HepG2 (cell line): ENCODE data around the gene TMEM81. TPM values are rescaled to one million over a fixed set of nuclear protein-coding genes. Genes with fewer than 3 reads are reported as not detected.

Experiments used
- ATAC-seq: fragments of 200-7000 bp; cut with Tn5 transposase; 3 replicates; pipeline ENCODE4 v1.9.1; 2020; ENCODE audit warnings: mild to moderate bottlenecking, moderate library complexity
- BruUV-seq: library from RNA; stranded (reverse); fragments of 400-500 nt; replicated peaks from 2 replicates; lab custom pipeline; 2021; lab: Mats Ljungman, UMichigan
- CTCF ChIA-PET: fragments of 300-600 bp; formaldehyde crosslinking; extraction: SDS; loops from one replicate; lab custom pipeline; 2021; ENCODE audit warnings: low total read pairs, inconsistent platforms, low intra/inter-chr PET ratio; lab: Yijun Ruan, JAX
- POLR2A ChIA-PET: fragments of 350-600 bp; sonication (Branson Sonifier 250); formaldehyde crosslinking; loops from one replicate; lab custom pipeline; 2020; ENCODE audit warnings: antibody characterized with exemption, inconsistent platforms; lab: Yijun Ruan, JAX
- DNase-seq: peaks from one replicate; pipeline ENCODE4 v3.0.0-alpha.2; 2015; ENCODE audit warnings: low spot score
- FAIRE-seq: peaks from 3 replicates; lab custom pipeline; 2011; peaks lifted over from hg19 to GRCh38; lab: Jason Lieb, UNC
- H2AFZ ChIP-seq: one replicate; pipeline ENCODE4 v1.6.1; 2011; ENCODE audit warnings: low read length, inconsistent platforms
- H3K27ac ChIP-seq: fragments of 300-600 bp; 3 replicates; pipeline ENCODE4 v1.8.0; 2011; ENCODE audit warnings: mixed run types, mild to moderate bottlenecking, mixed read lengths, low read length, inconsistent platforms; ENCODE audit not compliant: insufficient read depth; ENCODE audit errors: extremely low read length
- H3K27me3 ChIP-seq, 2 experiments: fragments of 200-600 bp in 1 of 2; 2 replicates in 1 of 2; 3 replicates in 1 of 2; pipeline versions ENCODE4 v1.6.0 to v1.8.0; 2011; ENCODE audit warnings: low read length in 2 of 2, mild to moderate bottlenecking in 2 of 2, moderate library complexity in 2 of 2, inconsistent platforms in 1 of 2; ENCODE audit not compliant: insufficient read depth in 2 of 2, control insufficient read depth in 1 of 2
- H3K36me3 ChIP-seq, 2 experiments: fragments of 200-600 bp in 1 of 2; replicated peaks in 1 of 2; 2 replicates in 1 of 2; 3 replicates in 1 of 2; pipeline versions ENCODE4 v1.5.1 to v1.8.0; 2011; ENCODE audit warnings: low read length in 2 of 2, inconsistent platforms in 1 of 2; ENCODE audit not compliant: insufficient read depth in 2 of 2, control insufficient read depth in 1 of 2
- H3K4me1 ChIP-seq: 2 replicates; pipeline ENCODE4 v1.5.1; 2012; ENCODE audit warnings: low read length, inconsistent platforms; ENCODE audit not compliant: insufficient read depth
- H3K4me2 ChIP-seq: 2 replicates; pipeline ENCODE4 v1.6.0; 2011; ENCODE audit warnings: low read depth, low read length, inconsistent platforms
- H3K4me3 ChIP-seq, 3 experiments: fragments of 200-600 bp in 1 of 3; sonication (generic), shearing (Covaris generic) in 1 of 3; replicated peaks in 1 of 3; 2 replicates each; pipeline ENCODE4 v1.5.1; 2011 to 2016; ENCODE audit warnings: low read length in 3 of 3, inconsistent platforms in 2 of 3, low read depth in 2 of 3, mild to moderate bottlenecking in 2 of 3, control low read depth in 1 of 3, mixed read lengths in 1 of 3; ENCODE audit not compliant: insufficient read depth in 1 of 3
- H3K79me2 ChIP-seq: one replicate; pipeline ENCODE4 v1.6.1; 2011; ENCODE audit warnings: low read length, inconsistent platforms; ENCODE audit not compliant: insufficient read depth
- H3K9ac ChIP-seq: 2 replicates; pipeline ENCODE4 v1.6.0; 2011; ENCODE audit warnings: mild to moderate bottlenecking, low read depth, low read length, inconsistent platforms; ENCODE audit not compliant: insufficient read depth
- H3K9me3 ChIP-seq: 2 replicates; pipeline ENCODE4 v1.5.1; 2012; ENCODE audit warnings: mild to moderate bottlenecking, low read length
- H4K20me1 ChIP-seq: 2 replicates; pipeline ENCODE4 v1.6.0; 2011; ENCODE audit warnings: inconsistent platforms, mild to moderate bottlenecking, low read length, moderate library complexity; ENCODE audit not compliant: insufficient read depth
- ATF1 ChIP-seq: IDR thresholded peaks from 2 replicates; pipeline ENCODE4 v1.6.1; 2016; ENCODE audit warnings: mild to moderate bottlenecking, control low read depth
- BORCS8-MEF2B ChIP-seq: sonication (generic); formaldehyde crosslinking; IDR thresholded peaks from 2 replicates; pipeline ENCODE4 v1.8.0; 2022; ENCODE audit warnings: mild to moderate bottlenecking, missing genetic modification reagents
- DRAP1 ChIP-seq: IDR thresholded peaks from 2 replicates; pipeline ENCODE4 v1.6.1; 2016; ENCODE audit warnings: missing genetic modification reagents, missing compliant biosample characterization
- ETV5 ChIP-seq: IDR thresholded peaks from 2 replicates; pipeline ENCODE4 v1.6.1; 2018; ENCODE audit warnings: missing biosample characterization, missing genetic modification reagents, inconsistent platforms, borderline replicate concordance
- GMEB1 ChIP-seq: sonication (generic); formaldehyde crosslinking; IDR thresholded peaks from 2 replicates; pipeline ENCODE4 v1.5.1; 2020; ENCODE audit warnings: missing genetic modification reagents, mild to moderate bottlenecking, borderline replicate concordance
- KDM2A ChIP-seq: sonication (generic); formaldehyde crosslinking; IDR thresholded peaks from 2 replicates; pipeline ENCODE4 v1.4.0; 2020; ENCODE audit warnings: low read depth, missing genetic modification reagents, borderline replicate concordance
- MEF2D ChIP-seq: sonication (generic); formaldehyde crosslinking; IDR thresholded peaks from 2 replicates; pipeline ENCODE4 v1.5.1; 2020; ENCODE audit warnings: mild to moderate bottlenecking, missing genetic modification reagents
- RAD51 ChIP-seq: fragments of 450-650 bp; IDR thresholded peaks from 2 replicates; pipeline ENCODE4 v1.6.1; 2016; ENCODE audit warnings: borderline replicate concordance
- ZNF260 ChIP-seq: sonication (generic); formaldehyde crosslinking; IDR thresholded peaks from 2 replicates; pipeline ENCODE4 v1.4.0; 2020; ENCODE audit warnings: missing genetic modification reagents, low read depth, mild to moderate bottlenecking, borderline replicate concordance
- ZNF547 ChIP-seq: sonication (generic); formaldehyde crosslinking; IDR thresholded peaks from 2 replicates; pipeline ENCODE4 v1.5.1; 2020; ENCODE audit warnings: mild to moderate bottlenecking, missing genetic modification reagents
- WGBS: methylation state at CpG from one replicate; pipeline ENCODE4 v1.1.6; 2017; ENCODE audit warnings: low lambda C conversion rate; 5-methylcytosine and 5-hydroxymethylcytosine counted together
- in situ Hi-C: cut with HindIII; loops from 2 replicates; pipeline ENCODE4 v1.10.0; 2017; ENCODE audit warnings: low pct_unique_long_range_greater_than_20kb; ENCODE audit not compliant: extremely low pct_ligation_motif_present
- intact Hi-C: fragments of 100-400 bp; cut with micrococcal nuclease; formaldehyde crosslinking; loops from one replicate; pipeline ENCODE4 v1.10.0; 2022; ENCODE audit not compliant: unreplicated experiment
- polyA plus RNA-seq, 8 experiments: library from polyadenylated mRNA; depleted of rRNA in 3 of 8; stranded (reverse) in 7 of 8; unstranded in 1 of 8; fragments of >200 nt; fragmentation: Illumina TruSeq in 4 of 8; extraction: Trizol in 4 of 8; gene quantifications; 2 replicates each; pipeline versions ENCODE4 v1.2.1 to v1.2.3, GENCODE V29; 2011 to 2016; ENCODE audit warnings: low read depth in 4 of 8, missing spikeins in 1 of 8, mixed read lengths in 1 of 8; ENCODE audit not compliant: insufficient read depth in 1 of 8
- total RNA-seq, 5 experiments: library from RNA; depleted of rRNA; stranded (reverse); fragments of >200 nt; fragmentation: Illumina TruSeq; extraction: Trizol; gene quantifications; 2 replicates each; pipeline ENCODE4 v1.2.3, GENCODE V29; 2016; ENCODE audit warnings: low read depth in 1 of 5
- TF ChIP-seq, protein P1 (sequence below): IDR thresholded peaks from 2 replicates; pipeline ENCODE4 v1.6.1; 2016; ENCODE audit warnings: missing compliant biosample characterization, missing genetic modification reagents, borderline replicate concordance

TMEM81 gene
- total and polyA plus RNA-seq, 2 of the 13 experiments (the other 11 are each of a cell fraction or from before 2014, with no cell fraction given) = 1.1 TPM

DNA sequence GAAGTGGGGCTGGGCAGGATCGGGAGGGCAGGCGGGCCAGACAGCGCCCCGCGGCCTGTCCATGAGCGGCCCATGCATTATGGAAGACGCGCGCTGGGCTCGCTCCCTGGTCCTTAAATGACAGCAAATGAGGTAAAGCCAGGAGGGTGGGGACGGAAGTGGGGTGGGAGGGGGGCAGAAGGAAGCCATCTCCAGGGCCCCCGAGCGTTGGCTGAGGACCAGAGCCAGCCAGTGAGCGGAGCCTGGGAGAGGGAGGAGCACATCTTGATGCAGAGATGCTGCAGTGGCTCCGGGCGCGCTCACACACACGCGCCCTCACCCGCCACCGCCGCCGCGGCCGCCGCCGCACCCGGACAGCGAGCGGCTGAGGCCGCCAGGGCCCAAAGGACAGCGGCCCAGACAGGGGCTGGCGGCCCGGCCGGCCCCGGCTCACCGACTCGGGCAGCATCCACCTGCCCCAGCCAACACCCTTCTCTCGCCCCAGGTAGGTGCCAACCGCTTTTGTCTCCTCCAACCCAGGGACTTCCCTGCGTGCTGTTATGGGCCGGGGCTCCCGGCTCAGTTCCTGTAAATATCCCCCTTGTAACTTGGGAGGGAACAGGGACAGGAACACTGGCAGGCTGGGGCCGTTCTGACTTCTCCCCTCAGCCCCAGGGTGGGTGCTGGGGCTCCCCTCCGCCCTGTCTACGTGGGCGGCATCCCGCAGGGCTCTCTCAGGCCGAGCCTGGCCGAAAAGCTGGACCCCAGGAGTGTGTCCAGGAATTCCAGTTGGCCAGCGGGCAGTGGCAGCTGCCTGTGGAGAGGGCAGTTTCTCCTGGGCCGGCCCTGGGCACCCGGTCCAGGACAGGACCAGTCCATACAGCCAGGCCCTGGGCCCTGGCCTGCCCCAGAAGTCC lies 41.1 kb downstream of the TMEM81 start, which contains the start of gene CNTN2:
CNTN2 (plus strand) TSS at position 302 of the 896 bp plus-strand sequence. CDS start 9,974 bp downstream, outside the sequence.
- Histone ChIP-seq H3K4me3 (no peak within 1 kb of the TSS), H3K4me1 (0 out of 2 replicates have a peak, but pooled peaks cover 3% of the 10 kb centered on the region), H3K27me3 (peaks cover 1 to 34% of the 10 kb centered on the region in 2 experiments; a peak in 3 of 5 replicates), H3K4me2 (no peak within 1 kb of the TSS), H3K27ac (no peak within 1 kb of the TSS), H2AFZ (no peak within 1 kb of the TSS), H3K36me3 (no peaks in the 10 kb centered on the region), H3K9me3 (no peaks in the 10 kb centered on the region), H3K79me2 (no peaks in the 10 kb centered on the region), H3K9ac (no peak within 1 kb of the TSS), H4K20me1 (no peaks in the 10 kb centered on the region)
- FAIRE-seq = no peak
- ChIA-PET POLR2A (no interaction called here), CTCF (no interaction called here)
- no TSS peak for BruUV-seq
- no peak for ATAC-seq
- no peak for TF ChIP-seq ZNF260 (CRISPR knock-in tag)
- no peak for TF ChIP-seq KDM2A (CRISPR knock-in tag)
- TF ChIP-seq BORCS8-MEF2B (CRISPR knock-in tag) = no peak
- no peak for TF ChIP-seq MEF2D (CRISPR knock-in tag)
- TF ChIP-seq, protein P1, sequence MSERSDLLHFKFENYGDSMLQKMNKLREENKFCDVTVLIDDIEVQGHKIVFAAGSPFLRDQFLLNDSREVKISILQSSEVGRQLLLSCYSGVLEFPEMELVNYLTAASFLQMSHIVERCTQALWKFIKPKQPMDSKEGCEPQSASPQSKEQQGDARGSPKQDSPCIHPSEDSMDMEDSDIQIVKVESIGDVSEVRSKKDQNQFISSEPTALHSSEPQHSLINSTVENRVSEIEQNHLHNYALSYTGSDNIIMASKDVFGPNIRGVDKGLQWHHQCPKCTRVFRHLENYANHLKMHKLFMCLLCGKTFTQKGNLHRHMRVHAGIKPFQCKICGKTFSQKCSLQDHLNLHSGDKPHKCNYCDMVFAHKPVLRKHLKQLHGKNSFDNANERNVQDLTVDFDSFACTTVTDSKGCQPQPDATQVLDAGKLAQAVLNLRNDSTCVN = no peak
- TF ChIP-seq ATF1 = no peak
- TF ChIP-seq ZNF547 (CRISPR knock-in tag) = no peak
- TF ChIP-seq DRAP1 (CRISPR knock-in tag) = no peak
- TF ChIP-seq RAD51 = no peak
- no peak for TF ChIP-seq ETV5 (CRISPR knock-in tag)
- TF ChIP-seq GMEB1 (CRISPR knock-in tag) = no peak
- in situ Hi-C loops (no loop called here), intact Hi-C loops (no loop called here)
- no peak for DNase-seq
- WGBS = 58% methylated on average over 39 of the region's 53 CpGs
